ENCODE results near the gene VPS29.

DNA sequence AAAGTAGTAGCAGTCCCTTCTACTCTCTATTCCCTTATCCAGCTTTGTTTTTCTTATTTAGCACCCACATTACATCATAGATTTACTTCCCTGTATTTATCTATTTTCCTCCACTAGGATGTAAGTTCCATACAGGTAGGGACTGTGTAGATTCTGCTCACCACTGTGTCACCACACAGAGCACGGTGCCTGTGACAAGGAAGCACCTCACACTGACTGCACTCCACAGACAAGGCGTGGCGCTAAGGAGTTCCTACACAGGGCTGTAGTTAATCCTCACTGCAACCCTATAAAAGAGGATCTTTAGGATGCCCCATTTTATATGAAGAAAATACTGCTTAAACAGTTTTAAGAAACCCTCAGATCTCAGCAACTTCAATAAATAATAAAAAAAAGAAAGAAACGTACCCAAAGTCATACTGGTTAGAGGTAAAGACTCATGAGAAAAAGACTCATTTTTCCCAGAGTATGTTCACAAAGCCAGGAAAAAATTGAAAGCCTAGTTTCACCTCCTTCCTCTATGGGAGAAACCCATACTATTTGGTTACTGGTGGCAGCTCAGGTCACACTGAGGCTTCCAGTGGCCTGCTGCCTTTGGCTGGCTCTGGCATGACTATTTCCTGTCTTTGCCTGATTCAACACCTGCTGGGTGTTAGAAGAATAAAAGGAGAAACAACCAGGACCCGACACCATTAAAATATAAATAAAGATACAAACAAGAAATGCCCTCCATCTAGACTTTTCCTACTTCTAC, 37.1 kb upstream of the VPS29 start:
- TF ChIP-seq EZH2 (IDR thresholded peaks at IDR 0.05; ENCODE audit: low read length) (no peak), CTCF (optimal IDR thresholded peaks at IDR 0.05 in 1 of 3, IDR thresholded peaks at IDR 0.05 in 1 of 3, conservative IDR thresholded peaks at IDR 0.05 in 1 of 3; ENCODE audit: extremely low read depth in 1 of 3, insufficient read depth in 2 of 3, low read length in 3 of 3) (no peak)

Data from keratinocyte (primary cell).